ENCODE data around the gene THAP9. TPM values are rescaled to one million over a fixed set of nuclear protein-coding genes. Genes with fewer than 3 reads are reported as not detected.

THAP9 gene
- total and polyA plus RNA-seq, 8 donors: 0.58 to 8.9 (median 1.9) TPM; not detected in 2

- WGBS, 5 donors: 92 to 95% (median 93%) methylated on average over 7 of the region's 7 CpGs
- DNase-seq: no peak
- no peaks in the 10 kb centered on the region for H3K4me1 ChIP-seq
- peaks cover 0 to 21% (median 13%) of the 10 kb centered on the region in 4 donors for H3K36me3 ChIP-seq
- no peak overlapping the region for H3K4me3 ChIP-seq
- H3K27ac ChIP-seq: no peak overlapping the region
- H3K27me3 ChIP-seq: no peaks in the 10 kb centered on the region
- intact Hi-C loops (cut with DNase I; ENCODE audit: low total_unique reads): no loop called here
- no peaks in the 10 kb centered on the region for H3K9me3 ChIP-seq
- TF ChIP-seq EP300 (IDR thresholded peaks at IDR 0.05): no peak
- no peak for TF ChIP-seq POLR2A (IDR thresholded peaks at IDR 0.05)
- no peak for TF ChIP-seq POLR2AphosphoS5 (IDR thresholded peaks at IDR 0.05)
- TF ChIP-seq CTCF (IDR thresholded peaks at IDR 0.05): no peak
These were observed 17.6 kb downstream of the THAP9 start for GRCh38 chr4:82918091-82918490.

GRCh38 chr4:82919386-82919785, 18.9 kb downstream of the THAP9 start:
- no peak for DNase-seq
- Histone ChIP-seq H3K4me3 (no peak overlapping the region), H3K4me1 (no peaks in the 10 kb centered on the region), H3K9me3 (no peaks in the 10 kb centered on the region), H3K36me3 (peaks cover 0 to 21% (median 13%) of the 10 kb centered on the region in 4 donors), H3K27me3 (no peaks in the 10 kb centered on the region), H3K27ac (no peak overlapping the region)
- WGBS, 5 donors: 65 to 89% (median 77%) methylated on average over 2 of the region's 2 CpGs
- TF ChIP-seq CTCF (IDR thresholded peaks at IDR 0.05) (no peak), POLR2AphosphoS5 (IDR thresholded peaks at IDR 0.05) (no peak), EP300 (IDR thresholded peaks at IDR 0.05) (no peak), POLR2A (IDR thresholded peaks at IDR 0.05) (no peak)
- intact Hi-C loops (cut with DNase I; ENCODE audit: low total_unique reads): no loop called here

- TF ChIP-seq EP300 (IDR thresholded peaks at IDR 0.05) (no peak), POLR2AphosphoS5 (IDR thresholded peaks at IDR 0.05) (no peak), CTCF (IDR thresholded peaks at IDR 0.05) (no peak), POLR2A (IDR thresholded peaks at IDR 0.05) (no peak)
- Histone ChIP-seq H3K4me1 (no peaks in the 10 kb centered on the region), H3K27ac (no peak overlapping the region), H3K4me3 (no peak overlapping the region), H3K9me3 (no peaks in the 10 kb centered on the region), H3K27me3 (no peaks in the 10 kb centered on the region), H3K36me3 (peaks cover 0 to 22% (median 14%) of the 10 kb centered on the region in 4 donors)
- DNase-seq: no peak
- intact Hi-C loops (cut with DNase I; ENCODE audit: low total_unique reads): no loop called here
These were observed 21.3 kb downstream of the THAP9 start for GRCh38 chr4:82921795-82922194.

- H3K36me3 ChIP-seq: peaks cover 0 to 50% (median 46%) of the 10 kb centered on the region in 4 donors
- H3K9me3 ChIP-seq: no peaks in the 10 kb centered on the region
- H3K27me3 ChIP-seq: no peaks in the 10 kb centered on the region
- TF ChIP-seq CTCF (IDR thresholded peaks at IDR 0.05) (no peak), POLR2AphosphoS5 (IDR thresholded peaks at IDR 0.05) (no peak), EP300 (IDR thresholded peaks at IDR 0.05) (no peak), POLR2A (IDR thresholded peaks at IDR 0.05) (no peak)
- intact Hi-C loops (cut with DNase I; ENCODE audit: low total_unique reads): no loop called here
- no peak overlapping the region for H3K4me3 ChIP-seq
- H3K4me1 ChIP-seq: no peaks in the 10 kb centered on the region
- WGBS, 5 donors: 82 to 88% (median 86%) methylated on average over 5 of the region's 5 CpGs
- no peak overlapping the region for H3K27ac ChIP-seq
- no peak for DNase-seq
These were observed 30.6 kb downstream of the THAP9 start for GRCh38 chr4:82930848-82931755.
